Left ventricle myocardium inferior (tissue), 1 donor: Measurements from ENCODE around the gene GLIPR1L2. TPM values are rescaled to one million over a fixed set of nuclear protein-coding genes. Genes with fewer than 3 reads are reported as not detected.

Experiments
- DNase-seq: peaks from one replicate; pipeline ENCODE4 v3.0.0-alpha.2; 2020
- H3K27ac ChIP-seq: fragments of 200-600 bp; replicated peaks from 2 replicates; pipeline ENCODE4 v1.8.0; 2021
- H3K27me3 ChIP-seq: fragments of 200-600 bp; 2 replicates; pipeline ENCODE4 v1.8.0; 2021; ENCODE audit warnings: low read depth
- H3K36me3 ChIP-seq: fragments of 200-600 bp; 2 replicates; pipeline ENCODE4 v1.8.0; 2021
- H3K4me1 ChIP-seq: fragments of 200-600 bp; 2 replicates; pipeline ENCODE4 v1.8.0; 2021
- H3K4me3 ChIP-seq: fragments of 200-600 bp; 2 replicates; pipeline ENCODE4 v1.8.0; 2021; ENCODE audit warnings: mild to moderate bottlenecking, moderate library complexity
- H3K9me3 ChIP-seq: fragments of 200-600 bp; replicated peaks from 2 replicates; pipeline ENCODE4 v1.8.0; 2021
- CTCF ChIP-seq: fragments of 200-600 bp; IDR thresholded peaks from 2 replicates; pipeline ENCODE4 v1.8.0; 2021; ENCODE audit warnings: antibody characterized with exemption, mild to moderate bottlenecking, borderline replicate concordance
- intact Hi-C: fragments of 100-400 bp; cut with micrococcal nuclease; formaldehyde crosslinking; loops from one replicate; pipeline ENCODE4 v1.11.0; 2022
- total RNA-seq: library from RNA; stranded (reverse); fragmentation: NEBNext Ultra II Directional; extraction: Animal tissue kit (Norgen Biotek cat#: 25700); gene quantifications from one replicate; pipeline ENCODE4 v1.2.1, GENCODE V29; 2021
- donor health status: DM: no; HTN: yes; CAD: no; lungs with severe emphysema.

Gene GLIPR1L2
- total RNA-seq, 1 donor from 2014 or later, result 1.5 TPM

GRCh38 chr12:75354011-75354410, 36.9 kb upstream of the GLIPR1L2 start:
- DNase-seq, result no peak
- no peaks in the 10 kb centered on the region for H3K4me1 ChIP-seq
- no peak overlapping the region for H3K27ac ChIP-seq
- TF ChIP-seq CTCF, result no peak
- intact Hi-C loops, result no loop called here
- H3K27me3 ChIP-seq, result no peaks in the 10 kb centered on the region
- H3K4me3 ChIP-seq, result no peak overlapping the region
- peaks cover 31% of the 10 kb centered on the region for H3K9me3 ChIP-seq
- H3K36me3 ChIP-seq, result no peaks in the 10 kb centered on the region

GRCh38 chr12:75360920-75361319, 30.0 kb upstream of the GLIPR1L2 start:
- intact Hi-C loops, result no loop called here
- peaks cover 13% of the 10 kb centered on the region for H3K4me1 ChIP-seq
- DNase-seq, result no peak
- no peak for TF ChIP-seq CTCF
- no peaks in the 10 kb centered on the region for H3K36me3 ChIP-seq
- H3K27ac ChIP-seq, result no peak overlapping the region
- no peaks in the 10 kb centered on the region for H3K27me3 ChIP-seq
- H3K4me3 ChIP-seq, result no peak overlapping the region
- H3K9me3 ChIP-seq, result peaks cover 3% of the 10 kb centered on the region

- no peaks in the 10 kb centered on the region for H3K27me3 ChIP-seq
- no peak for TF ChIP-seq CTCF
- intact Hi-C loops, result no loop called here
- H3K27ac ChIP-seq, result no peak overlapping the region
- no peak overlapping the region for H3K4me3 ChIP-seq
- no peaks in the 10 kb centered on the region for H3K9me3 ChIP-seq
- no peak for DNase-seq
- no peaks in the 10 kb centered on the region for H3K36me3 ChIP-seq
- H3K4me1 ChIP-seq, result peaks cover 13% of the 10 kb centered on the region
Observed at GRCh38 chr12:75361408-75361807, 29.5 kb upstream of the GLIPR1L2 start.

GRCh38 chr12:75364919-75365318, 26.0 kb upstream of the GLIPR1L2 start:
- Histone ChIP-seq H3K27ac (peak overlapping the region; percentile 56), H3K4me1 (peaks cover 13% of the 10 kb centered on the region), H3K27me3 (no peaks in the 10 kb centered on the region), H3K4me3 (no peak overlapping the region), H3K36me3 (no peaks in the 10 kb centered on the region), H3K9me3 (no peaks in the 10 kb centered on the region)
- no peak for DNase-seq
- intact Hi-C loops, result no loop called here
- TF ChIP-seq CTCF, result no peak

- Histone ChIP-seq H3K4me3 (no peak overlapping the region), H3K9me3 (no peaks in the 10 kb centered on the region), H3K27me3 (no peaks in the 10 kb centered on the region), H3K36me3 (no peaks in the 10 kb centered on the region), H3K27ac (no peak overlapping the region), H3K4me1 (peaks cover 13% of the 10 kb centered on the region)
- no peak for DNase-seq
- TF ChIP-seq CTCF, result no peak
- intact Hi-C loops, result no loop called here
Observed at GRCh38 chr12:75366629-75367028, 24.3 kb upstream of the GLIPR1L2 start.

- TF ChIP-seq CTCF, result no peak
- H3K4me3 ChIP-seq, result no peak overlapping the region
- intact Hi-C loops, result no loop called here
- H3K36me3 ChIP-seq, result no peaks in the 10 kb centered on the region
- H3K27me3 ChIP-seq, result no peaks in the 10 kb centered on the region
- DNase-seq, result no peak
- H3K4me1 ChIP-seq, result no peaks in the 10 kb centered on the region
- H3K27ac ChIP-seq, result no peak overlapping the region
- H3K9me3 ChIP-seq, result no peaks in the 10 kb centered on the region
Observed at GRCh38 chr12:75374971-75375370, 15.9 kb upstream of the GLIPR1L2 start.
